GM21786 (cell line): Measurements from ENCODE around the gene CRY2.
"Not testable (repeated sequence)": the region's sequence is repeated elsewhere in the genome, so short reads cannot be mapped to it uniquely, and the experiment has no call there.

Source experiments
- ATAC-seq: cut with Tn5 transposase; IDR thresholded peaks from one replicate; pipeline ENCODE4 v1.9.1; 2021; ENCODE audit not compliant: unreplicated experiment

CRY2 gene

DNA sequence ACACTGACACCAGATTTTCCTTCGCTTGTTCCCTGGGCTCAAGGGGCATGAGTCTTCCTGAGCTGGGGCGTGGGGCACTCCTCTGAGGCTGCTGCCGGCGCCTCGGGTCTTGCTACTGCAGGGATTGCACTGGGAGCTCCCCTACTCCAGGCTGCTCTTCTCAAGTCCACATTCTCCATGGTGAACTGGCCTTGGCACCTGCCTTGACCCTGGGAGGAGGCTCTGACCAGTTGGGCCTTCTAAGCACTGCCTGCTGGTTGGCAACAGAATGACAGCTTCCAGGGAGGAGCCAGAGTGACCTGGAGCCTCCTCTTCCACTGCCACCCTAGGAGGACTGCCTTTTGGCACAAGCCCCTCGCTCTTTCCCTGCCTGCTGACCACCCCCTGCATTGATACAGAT lies 50.3 kb downstream of the CRY2 start:
- no peak for ATAC-seq

- ATAC-seq = no peak
These were observed 51.8 kb downstream of the CRY2 start for GRCh38 chr11:45899086-45899447.

GRCh38 chr11:45899448-45900174 lies 52.3 kb downstream of the CRY2 start:
- ATAC-seq = peak; percentile 59

DNA sequence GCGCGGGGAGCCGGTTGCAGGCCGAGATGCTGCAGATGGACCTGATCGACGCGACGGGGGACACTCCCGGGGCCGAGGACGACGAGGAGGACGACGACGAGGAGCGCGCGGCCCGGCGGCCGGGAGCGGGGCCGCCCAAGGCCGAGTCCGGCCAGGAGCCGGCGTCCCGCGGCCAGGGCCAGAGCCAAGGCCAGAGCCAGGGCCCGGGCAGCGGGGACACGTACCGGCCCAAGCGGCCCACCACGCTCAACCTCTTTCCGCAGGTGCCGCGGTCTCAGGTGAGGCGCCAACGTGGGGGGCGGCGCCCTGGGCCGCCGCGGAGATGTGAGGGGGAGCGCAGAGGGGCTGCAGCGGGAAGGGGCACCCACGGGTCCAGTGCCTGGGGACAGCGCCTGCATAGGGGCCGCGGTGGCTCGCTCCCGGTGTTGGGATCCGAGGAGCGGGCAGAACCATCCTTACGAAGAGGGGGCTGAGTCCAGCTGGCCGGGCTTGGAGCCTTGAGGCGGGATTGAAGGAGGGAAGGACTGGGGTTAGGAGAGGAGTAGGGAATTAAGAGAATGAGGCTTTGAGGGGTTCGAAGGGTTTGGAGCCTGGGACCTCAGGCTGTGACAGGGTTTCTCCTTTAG lies 53.0 kb downstream of the CRY2 start:
- ATAC-seq = not testable (repeated sequence)

DNA sequence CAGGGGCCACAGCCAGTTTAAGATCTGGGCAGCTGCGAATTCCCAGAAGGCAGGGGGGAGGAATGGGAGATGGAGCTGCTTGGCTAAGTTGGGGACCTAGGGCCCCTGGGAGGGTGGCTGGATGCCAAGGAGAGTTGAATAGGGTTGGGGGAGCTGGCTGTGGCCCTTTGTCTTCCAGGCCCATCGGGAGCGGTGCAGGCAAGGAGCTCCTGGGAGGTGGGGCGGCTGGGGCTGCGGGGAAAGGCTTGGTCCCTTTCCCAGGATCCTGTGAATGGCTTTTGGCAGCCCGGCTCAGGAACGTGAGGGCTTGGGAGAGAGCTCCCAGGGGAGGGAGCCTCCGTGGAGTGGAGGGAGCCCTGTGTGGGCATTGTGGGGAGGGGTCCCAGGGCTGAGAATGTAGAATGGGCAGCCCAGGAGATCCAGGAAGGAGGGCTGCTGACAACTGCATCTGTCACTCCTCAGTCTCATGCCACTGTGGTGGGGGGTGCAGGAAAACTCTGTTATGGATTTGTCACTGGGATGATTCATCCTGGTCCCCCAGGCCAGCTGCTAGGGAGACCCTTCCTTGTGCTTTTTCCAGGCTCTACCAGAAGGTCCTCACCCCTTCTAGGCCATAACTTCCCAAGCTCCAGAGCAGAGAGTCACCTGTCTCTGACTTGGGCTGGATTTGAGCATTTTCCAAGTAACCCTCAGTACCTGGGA lies 53.8 kb downstream of the CRY2 start:
- no peak for ATAC-seq

DNA sequence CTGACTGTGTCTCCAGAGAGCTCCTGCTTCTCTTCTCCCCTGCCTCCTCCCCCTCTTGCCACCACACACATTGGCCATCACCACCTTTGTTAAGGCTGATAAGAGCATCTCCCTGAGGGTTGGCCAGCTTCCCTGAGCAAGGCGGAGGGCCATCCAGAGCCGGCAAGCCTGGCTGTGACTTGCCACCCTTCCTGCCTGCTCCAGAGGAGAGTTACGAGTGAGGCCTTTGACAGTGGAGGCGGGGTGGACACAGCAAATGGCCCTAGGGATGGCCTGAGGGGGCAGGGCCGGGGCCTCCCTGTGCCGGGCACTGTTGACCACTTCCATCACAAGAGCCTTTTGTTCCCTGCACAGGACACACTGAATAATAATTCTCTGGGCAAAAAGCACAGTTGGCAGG lies 54.4 kb downstream of the CRY2 start:
- no peak for ATAC-seq

GRCh38 chr11:45902452-45903380 lies 55.4 kb downstream of the CRY2 start:
- ATAC-seq = no peak

DNA sequence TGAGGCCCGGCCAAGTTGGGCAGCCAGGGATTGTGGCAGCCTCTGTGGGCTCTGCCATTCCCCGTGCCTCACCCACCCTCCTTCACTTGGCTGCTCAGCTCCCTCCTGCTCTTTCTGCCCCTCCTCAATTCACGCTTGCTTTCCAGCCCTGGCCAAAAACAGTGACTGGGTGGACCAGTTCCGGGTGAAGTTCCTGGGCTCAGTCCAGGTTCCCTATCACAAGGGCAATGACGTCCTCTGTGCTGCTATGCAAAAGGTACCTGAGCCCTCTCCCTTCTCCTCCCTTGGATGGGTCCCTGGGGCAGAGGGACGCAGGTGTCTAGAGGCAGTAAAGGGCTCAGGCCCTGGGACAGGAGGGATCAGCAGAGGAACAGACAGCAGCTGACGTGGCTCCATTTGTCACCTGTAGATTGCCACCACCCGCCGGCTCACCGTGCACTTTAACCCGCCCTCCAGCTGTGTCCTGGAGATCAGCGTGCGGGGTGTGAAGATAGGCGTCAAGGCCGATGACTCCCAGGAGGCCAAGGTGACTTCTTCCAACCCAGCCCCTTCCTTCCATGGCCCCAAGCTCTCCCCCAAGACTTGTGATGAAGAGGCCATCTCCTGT lies 57.1 kb downstream of the CRY2 start:
- ATAC-seq = no peak

DNA sequence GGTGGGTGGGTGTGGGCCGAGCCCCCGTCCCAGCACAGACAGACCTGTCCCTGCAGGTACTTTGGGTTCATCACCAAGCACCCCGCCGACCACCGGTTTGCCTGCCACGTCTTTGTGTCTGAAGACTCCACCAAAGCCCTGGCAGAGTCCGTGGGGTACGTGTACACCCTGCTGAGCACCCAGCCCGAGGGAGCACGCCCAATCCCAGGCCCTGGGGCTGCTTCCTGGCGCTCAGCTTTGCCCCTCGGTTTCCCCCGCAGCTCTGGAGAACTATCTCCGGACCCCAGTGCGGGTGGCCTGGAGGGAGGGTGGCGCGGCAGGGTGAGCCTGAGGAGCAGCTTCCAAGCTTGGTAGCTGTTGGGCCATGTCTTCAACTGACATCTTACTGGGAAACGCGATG lies 57.8 kb downstream of the CRY2 start:
- ATAC-seq = no peak

- ATAC-seq = not testable (repeated sequence)
These were observed 58.3 kb downstream of the CRY2 start for GRCh38 chr11:45905576-45905975.

DNA sequence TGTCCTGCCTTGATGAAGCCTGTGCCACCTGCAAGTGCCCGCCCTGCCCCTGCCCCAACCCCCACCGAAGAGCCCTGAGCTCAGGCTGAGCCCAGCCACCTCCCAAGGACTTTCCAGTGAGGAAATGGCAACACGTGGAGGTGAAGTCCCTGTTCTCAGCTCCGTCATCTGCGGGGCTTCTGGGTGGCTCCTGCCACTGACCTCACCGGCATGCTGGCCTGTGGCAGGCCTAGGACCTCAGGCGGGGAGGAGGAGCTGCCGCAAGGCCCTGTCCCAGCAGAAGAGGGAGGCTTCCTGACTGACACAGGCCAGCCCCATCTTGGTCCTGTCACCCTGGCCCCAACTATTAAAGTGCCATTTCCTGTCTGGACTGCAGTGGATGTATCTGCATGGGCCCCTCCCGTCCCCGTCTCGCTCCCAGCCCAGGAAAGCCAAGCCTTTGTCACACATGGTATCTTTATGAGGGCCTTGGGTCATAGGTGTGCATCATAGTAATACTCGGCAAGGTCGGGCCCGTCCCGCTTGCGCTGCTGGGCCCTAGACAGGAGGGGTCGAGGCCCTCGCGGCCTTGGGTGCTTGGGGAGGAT lies 58.9 kb downstream of the CRY2 start:
- no peak for ATAC-seq

DNA sequence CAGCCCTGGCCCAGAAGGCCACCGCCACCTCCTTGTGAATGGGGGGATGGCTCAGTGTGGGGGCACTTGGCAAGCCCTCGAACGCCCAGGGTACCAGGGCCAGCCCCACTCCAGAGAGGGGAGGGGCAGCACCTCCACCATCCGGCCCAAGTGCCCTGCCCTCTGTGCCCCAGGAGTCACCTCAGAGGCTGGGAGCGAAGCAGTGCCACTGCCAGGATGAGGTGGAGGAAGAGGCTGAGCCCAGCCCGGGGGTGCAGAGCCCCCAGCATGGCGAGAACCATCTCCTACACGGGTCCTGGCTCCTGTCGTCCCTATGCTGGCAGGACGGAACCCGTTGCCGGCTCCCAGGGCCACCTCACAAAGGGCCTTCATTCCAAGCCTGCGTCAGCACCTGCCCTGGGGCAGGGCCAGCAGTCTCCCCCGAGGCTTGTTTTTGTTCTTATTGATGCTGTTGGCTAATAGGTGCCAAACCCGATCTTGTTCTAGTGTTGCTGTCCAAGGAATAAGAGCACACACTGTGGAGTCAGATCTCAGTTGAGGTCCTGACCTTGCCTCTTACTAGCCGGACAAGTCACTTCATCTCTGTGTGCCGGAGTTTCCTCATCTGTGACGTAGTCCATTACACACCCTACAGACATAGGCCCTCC lies 59.8 kb downstream of the CRY2 start, which contains the start of gene FREY1:
FREY1 (minus strand) TSS at position 307 of the 647 bp plus-strand sequence; CDS start at position 281, 26 bp downstream.
- no peak for ATAC-seq

DNA sequence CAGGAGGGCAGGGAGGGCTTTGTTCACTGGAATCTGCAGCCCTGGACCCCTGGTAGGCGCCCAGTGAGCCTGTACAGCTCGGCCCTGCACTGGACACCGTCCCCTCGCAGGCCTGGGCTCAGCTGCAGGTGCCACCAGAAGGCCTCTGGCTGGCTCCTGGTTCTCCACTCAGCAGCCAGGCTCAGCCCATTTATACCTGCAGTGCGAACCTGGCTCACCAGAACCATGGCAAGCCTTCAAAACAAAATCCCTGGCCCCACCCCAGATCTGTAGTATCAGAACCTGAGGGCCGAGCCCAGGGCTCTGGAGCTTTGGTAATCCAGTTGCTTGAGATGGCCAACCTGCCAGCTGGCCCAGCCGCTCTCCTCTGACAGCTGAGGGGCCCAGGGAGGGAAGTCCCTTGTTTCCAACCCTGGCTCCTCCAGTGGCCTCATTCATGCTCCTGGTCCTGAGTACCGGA lies 60.7 kb downstream of the CRY2 start:
- no peak for ATAC-seq

DNA sequence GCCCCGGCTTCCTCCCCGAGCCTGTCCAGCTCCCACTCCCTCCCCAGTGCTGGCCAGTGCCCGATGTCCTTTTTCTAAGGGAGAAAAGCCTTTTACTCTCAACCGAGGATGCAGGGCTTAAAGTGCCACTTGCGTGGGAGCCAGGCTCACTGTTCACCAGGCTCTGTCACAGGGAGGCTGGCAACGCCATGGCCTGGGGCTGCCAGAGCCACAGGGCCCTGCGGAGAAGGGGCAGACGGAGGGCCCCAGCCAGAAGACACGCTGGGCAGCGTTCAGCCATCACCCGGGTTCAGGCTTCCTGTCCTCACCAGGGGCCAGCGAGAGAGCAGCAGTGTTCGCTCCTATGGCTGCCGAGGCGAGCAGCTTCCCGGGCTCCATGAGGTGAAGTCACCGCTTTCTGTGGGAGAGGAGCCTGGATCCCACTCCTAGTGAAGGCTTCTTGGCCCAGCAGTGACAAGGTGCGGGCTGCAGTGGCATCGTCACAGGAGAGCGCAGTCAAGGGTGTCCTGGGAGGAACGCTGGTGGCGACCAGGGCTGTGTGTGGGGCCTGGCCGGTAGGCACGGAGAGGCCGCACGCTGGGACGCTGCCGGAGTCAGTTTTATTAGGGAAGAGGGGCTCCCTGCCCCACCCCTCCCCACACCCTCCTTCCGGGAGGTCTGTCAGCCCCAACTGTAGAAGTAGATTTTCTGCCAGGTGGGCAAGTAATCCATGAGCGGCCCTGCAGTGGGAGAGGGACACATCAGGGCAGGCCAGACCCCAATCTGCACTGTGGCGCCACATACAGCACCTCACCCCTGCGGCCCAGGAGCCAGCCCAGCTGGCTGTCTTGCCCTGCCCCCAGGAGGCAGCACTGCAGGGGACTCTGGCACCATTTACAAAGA lies 62.6 kb downstream of the CRY2 start:
- ATAC-seq = no peak

GRCh38 chr11:45910623-45911022 lies 63.3 kb downstream of the CRY2 start:
- ATAC-seq = no peak

DNA sequence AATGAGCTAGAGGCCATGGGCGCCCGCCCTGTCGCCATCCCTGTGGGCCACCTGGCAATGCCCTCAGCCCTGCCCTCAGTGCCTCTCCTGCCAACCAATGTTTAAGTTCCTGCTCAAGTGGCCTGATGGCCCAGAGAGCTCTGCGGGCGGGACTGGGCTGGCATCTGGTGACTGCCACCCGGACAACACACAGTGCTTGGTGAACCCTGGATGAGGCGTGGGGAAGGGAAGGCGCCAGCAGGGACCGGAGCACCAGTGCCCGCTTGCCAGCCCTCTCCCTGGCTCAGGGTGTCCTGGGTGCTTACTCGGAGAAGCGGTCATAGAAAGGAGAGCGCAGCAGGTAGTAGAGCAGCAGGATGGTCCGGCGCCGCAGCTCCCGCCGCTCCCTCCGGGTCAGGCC lies 66.2 kb downstream of the CRY2 start:
- ATAC-seq = no peak

DNA sequence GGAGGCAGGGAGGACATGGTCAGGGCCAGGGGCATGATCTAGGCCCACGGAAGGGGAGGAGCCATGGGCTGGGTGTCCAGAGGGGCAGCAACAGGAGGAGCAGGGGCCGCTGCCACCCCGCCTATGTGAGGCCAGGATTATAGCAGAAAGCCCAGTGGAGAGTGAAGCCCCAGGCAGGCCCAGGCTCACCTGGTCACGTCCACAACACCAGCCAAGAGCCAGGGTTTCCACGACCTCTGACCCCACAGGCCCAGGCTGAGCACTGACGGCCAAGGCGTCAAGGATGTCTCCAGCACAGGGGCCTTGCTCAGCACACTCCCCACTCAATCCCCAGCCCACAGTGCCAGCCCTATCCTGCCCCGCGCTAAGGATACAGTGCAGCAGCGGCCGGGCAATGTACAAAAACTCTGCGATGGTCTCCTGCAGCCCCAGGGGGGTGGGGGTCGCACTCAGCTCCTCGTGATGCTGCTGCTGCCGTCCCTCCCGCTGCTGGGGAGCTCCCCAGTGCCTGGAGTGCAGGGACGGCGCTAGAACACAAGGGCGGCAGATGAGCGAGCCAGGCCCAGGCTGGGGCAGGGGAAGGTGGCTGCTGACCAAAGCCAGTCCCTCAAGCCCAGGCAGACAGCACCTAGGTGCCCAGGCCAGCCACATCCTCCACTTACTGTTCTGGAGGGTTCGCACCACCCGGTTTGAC lies 66.8 kb downstream of the CRY2 start:
- no peak for ATAC-seq

- no peak for ATAC-seq
These were observed 68.2 kb downstream of the CRY2 start for GRCh38 chr11:45915446-45915845.
